ENCODE measurements around the gene MYCBP2. TPM values are rescaled to one million over a fixed set of nuclear protein-coding genes. Genes with fewer than 3 reads are reported as not detected.
A peak's percentile ranks its signal among the peaks of the same experiment; 100 is the strongest.
"Not testable (repeated sequence)": the region's sequence is repeated elsewhere in the genome, so short reads cannot be mapped to it uniquely, and the experiment has no call there.

The MYCBP2 gene
- total and polyA plus RNA-seq, 5 donors, result 28.0 to 88.1 (median 70.8) TPM

- H3K4me1 ChIP-seq (ENCODE audit: control insufficient read depth, insufficient read depth, low read length); ATAC-seq; H3K27me3 ChIP-seq (ENCODE audit: control insufficient read depth, insufficient read depth); H3K27ac ChIP-seq (ENCODE audit: low read length); H3K9me3 ChIP-seq (ENCODE audit: control insufficient read depth, low read length); intact Hi-C loops (cut with DNase I); DNase-seq; H3K4me3 ChIP-seq (ENCODE audit: low read length): not testable (repeated sequence)
- WGBS, result 96% methylated on average over 15 of the region's 16 CpGs
These were observed 127.9 kb downstream of the MYCBP2 start for GRCh38 chr13:77198995-77199394.

- H3K4me1 ChIP-seq (ENCODE audit: control insufficient read depth, insufficient read depth, low read length), result no peaks in the 10 kb centered on the region
- no peak overlapping the region for H3K4me3 ChIP-seq (ENCODE audit: low read length)
- no peak for DNase-seq
- no peak overlapping the region for H3K27ac ChIP-seq (ENCODE audit: low read length)
- ATAC-seq, result peak; percentile 54 to 90
- WGBS, result 62% methylated on average over 4 of the region's 4 CpGs
- no peaks in the 10 kb centered on the region for H3K9me3 ChIP-seq (ENCODE audit: control insufficient read depth, low read length)
- intact Hi-C loops (cut with DNase I), result no loop called here
- no peaks in the 10 kb centered on the region for H3K27me3 ChIP-seq (ENCODE audit: control insufficient read depth, insufficient read depth)
These were observed 130.8 kb downstream of the MYCBP2 start for GRCh38 chr13:77196052-77196618.

- Histone ChIP-seq H3K4me1 (ENCODE audit: control insufficient read depth, insufficient read depth, low read length) (no peaks in the 10 kb centered on the region), H3K9me3 (ENCODE audit: control insufficient read depth, low read length) (no peaks in the 10 kb centered on the region), H3K27me3 (ENCODE audit: control insufficient read depth, insufficient read depth) (no peaks in the 10 kb centered on the region), H3K4me3 (ENCODE audit: low read length) (no peak overlapping the region), H3K27ac (ENCODE audit: low read length) (no peak overlapping the region)
- ATAC-seq, result no peak
- DNase-seq, result no peak
- intact Hi-C loops (cut with DNase I), result no loop called here
- 88% methylated on average over 1 of the region's 1 CpG for WGBS
These were observed 136.4 kb downstream of the MYCBP2 start for GRCh38 chr13:77190349-77190958.

GRCh38 chr13:77185721-77186120 lies 141.2 kb downstream of the MYCBP2 start:
- DNase-seq (no peak), ATAC-seq (no peak)
- Histone ChIP-seq H3K9me3 (ENCODE audit: control insufficient read depth, low read length) (no peaks in the 10 kb centered on the region), H3K4me3 (ENCODE audit: low read length) (no peak overlapping the region), H3K27me3 (ENCODE audit: control insufficient read depth, insufficient read depth) (no peaks in the 10 kb centered on the region), H3K4me1 (ENCODE audit: control insufficient read depth, insufficient read depth, low read length) (no peaks in the 10 kb centered on the region), H3K27ac (ENCODE audit: low read length) (no peak overlapping the region)
- intact Hi-C loops (cut with DNase I), result loop anchor here in 1 of 4 donors (10.0 kb wide), 1 partner anchor 121 kb away; no protein-coding TSS in a partner anchor
- WGBS, result 97% methylated on average over 3 of the region's 3 CpGs

- DNase-seq (no peak), ATAC-seq (no peak)
- Histone ChIP-seq H3K9me3 (ENCODE audit: control insufficient read depth, low read length) (no peaks in the 10 kb centered on the region), H3K27me3 (ENCODE audit: control insufficient read depth, insufficient read depth) (no peaks in the 10 kb centered on the region), H3K4me1 (ENCODE audit: control insufficient read depth, insufficient read depth, low read length) (no peaks in the 10 kb centered on the region), H3K4me3 (ENCODE audit: low read length) (no peak overlapping the region), H3K27ac (ENCODE audit: low read length) (no peak overlapping the region)
- 80% methylated on average over 2 of the region's 2 CpGs for WGBS
- intact Hi-C loops (cut with DNase I), result loop anchor here in 1 of 4 donors (10.0 kb wide), 1 partner anchor 120 kb away; no protein-coding TSS in a partner anchor
These were observed 142.4 kb downstream of the MYCBP2 start for GRCh38 chr13:77184455-77184854.

GRCh38 chr13:77180011-77180410 lies 146.9 kb downstream of the MYCBP2 start:
- intact Hi-C loops (cut with DNase I), result loop anchor here in 1 of 4 donors (10.0 kb wide), 1 partner anchor 115 kb away; no protein-coding TSS in a partner anchor
- no peak overlapping the region for H3K27ac ChIP-seq (ENCODE audit: low read length)
- H3K4me1 ChIP-seq (ENCODE audit: control insufficient read depth, insufficient read depth, low read length), result no peaks in the 10 kb centered on the region
- H3K9me3 ChIP-seq (ENCODE audit: control insufficient read depth, low read length), result no peaks in the 10 kb centered on the region
- ATAC-seq (no peak), DNase-seq (no peak)
- no peak overlapping the region for H3K4me3 ChIP-seq (ENCODE audit: low read length)
- 93% methylated on average over 4 of the region's 4 CpGs for WGBS
- no peaks in the 10 kb centered on the region for H3K27me3 ChIP-seq (ENCODE audit: control insufficient read depth, insufficient read depth)

- Histone ChIP-seq H3K27ac (ENCODE audit: low read length) (no peak overlapping the region), H3K9me3 (ENCODE audit: control insufficient read depth, low read length) (no peaks in the 10 kb centered on the region), H3K27me3 (ENCODE audit: control insufficient read depth, insufficient read depth) (no peaks in the 10 kb centered on the region), H3K4me1 (ENCODE audit: control insufficient read depth, insufficient read depth, low read length) (no peaks in the 10 kb centered on the region), H3K4me3 (ENCODE audit: low read length) (no peak overlapping the region)
- ATAC-seq (no peak), DNase-seq (no peak)
- intact Hi-C loops (cut with DNase I), result no loop called here
- WGBS, result 98% methylated on average over 2 of the region's 2 CpGs
These were observed 149.2 kb downstream of the MYCBP2 start for GRCh38 chr13:77177646-77178045.

GRCh38 chr13:77176350-77176749 lies 150.5 kb downstream of the MYCBP2 start:
- H3K4me1 ChIP-seq (ENCODE audit: control insufficient read depth, insufficient read depth, low read length), result no peaks in the 10 kb centered on the region
- no peak overlapping the region for H3K27ac ChIP-seq (ENCODE audit: low read length)
- no peaks in the 10 kb centered on the region for H3K27me3 ChIP-seq (ENCODE audit: control insufficient read depth, insufficient read depth)
- DNase-seq (no peak), ATAC-seq (no peak)
- WGBS, result 87% methylated on average over 2 of the region's 2 CpGs
- H3K4me3 ChIP-seq (ENCODE audit: low read length), result no peak overlapping the region
- intact Hi-C loops (cut with DNase I), result no loop called here
- H3K9me3 ChIP-seq (ENCODE audit: control insufficient read depth, low read length), result no peaks in the 10 kb centered on the region

GRCh38 chr13:77172650-77173049 lies 154.2 kb downstream of the MYCBP2 start:
- Histone ChIP-seq H3K9me3 (ENCODE audit: control insufficient read depth, low read length) (no peaks in the 10 kb centered on the region), H3K27ac (ENCODE audit: low read length) (no peak overlapping the region), H3K4me1 (ENCODE audit: control insufficient read depth, insufficient read depth, low read length) (no peaks in the 10 kb centered on the region), H3K27me3 (ENCODE audit: control insufficient read depth, insufficient read depth) (no peaks in the 10 kb centered on the region), H3K4me3 (ENCODE audit: low read length) (no peak overlapping the region)
- ATAC-seq (no peak), DNase-seq (no peak)
- WGBS, result 95% methylated on average over 4 of the region's 4 CpGs
- intact Hi-C loops (cut with DNase I), result no loop called here

- DNase-seq, result no peak
- 96% methylated on average over 2 of the region's 2 CpGs for WGBS
- H3K9me3 ChIP-seq (ENCODE audit: control insufficient read depth, low read length), result no peaks in the 10 kb centered on the region
- H3K27ac ChIP-seq (ENCODE audit: low read length), result no peak overlapping the region
- no peaks in the 10 kb centered on the region for H3K4me1 ChIP-seq (ENCODE audit: control insufficient read depth, insufficient read depth, low read length)
- no peak for ATAC-seq
- intact Hi-C loops (cut with DNase I), result no loop called here
- H3K27me3 ChIP-seq (ENCODE audit: control insufficient read depth, insufficient read depth), result no peaks in the 10 kb centered on the region
- no peak overlapping the region for H3K4me3 ChIP-seq (ENCODE audit: low read length)
These were observed 155.4 kb downstream of the MYCBP2 start for GRCh38 chr13:77171451-77171850.

- DNase-seq, result no peak
- intact Hi-C loops (cut with DNase I), result no loop called here
- WGBS, result 89% methylated on average over 6 of the region's 6 CpGs
These were observed 158.7 kb downstream of the MYCBP2 start for GRCh38 chr13:77168237-77168636.

More at GRCh38 chr13:77168237-77168636, 158.7 kb downstream of the MYCBP2 start:
- no peak overlapping the region for H3K4me3 ChIP-seq (ENCODE audit: low read length)
- ATAC-seq, result no peak
- no peaks in the 10 kb centered on the region for H3K27me3 ChIP-seq (ENCODE audit: control insufficient read depth, insufficient read depth)
- H3K4me1 ChIP-seq (ENCODE audit: control insufficient read depth, insufficient read depth, low read length), result no peaks in the 10 kb centered on the region
- no peaks in the 10 kb centered on the region for H3K9me3 ChIP-seq (ENCODE audit: control insufficient read depth, low read length)
- no peak overlapping the region for H3K27ac ChIP-seq (ENCODE audit: low read length)

All from right cardiac atrium (tissue), 5 donors.